ENCODE measurements around the gene ZNRF3. TPM values are rescaled to one million over a fixed set of nuclear protein-coding genes. Genes with fewer than 3 reads are reported as not detected.

Gene ZNRF3
- total RNA-seq, 2 experiments from 2014 or later = 0.40 to 0.58 TPM

GRCh38 chr22:28962042-28962554 is 78.7 kb downstream of the ZNRF3 start:
- H3K27me3 Mint-ChIP-seq = peaks cover 79% of the 10 kb centered on the region
- no peak overlapping the region for H3K27ac Mint-ChIP-seq
- no peaks in the 10 kb centered on the region for H3K36me3 Mint-ChIP-seq (ENCODE audit: low read depth)
- DNase-seq = no peak
- H3K4me3 Mint-ChIP-seq = no peak overlapping the region
- ChIA-PET CTCF (no interaction called here), POLR2A (no interaction called here)
- H3K4me1 Mint-ChIP-seq = no peaks in the 10 kb centered on the region
- H3K9me3 Mint-ChIP-seq = no peaks in the 10 kb centered on the region

- POLR2A ChIA-PET = no interaction called here
- H3K27me3 Mint-ChIP-seq = peaks cover 69% of the 10 kb centered on the region
- no peaks in the 10 kb centered on the region for H3K4me1 Mint-ChIP-seq
- H3K36me3 Mint-ChIP-seq (ENCODE audit: low read depth) = no peaks in the 10 kb centered on the region
- H3K4me3 Mint-ChIP-seq = no peak overlapping the region
- H3K27ac Mint-ChIP-seq = no peak overlapping the region
- CTCF ChIA-PET = no interaction called here
- DNase-seq = no peak
- H3K9me3 Mint-ChIP-seq = no peaks in the 10 kb centered on the region
These were observed 80.0 kb downstream of the ZNRF3 start for GRCh38 chr22:28963362-28963761.

GRCh38 chr22:28967163-28967665 is 83.8 kb downstream of the ZNRF3 start:
- no peak overlapping the region for H3K4me3 Mint-ChIP-seq
- H3K27me3 Mint-ChIP-seq = peaks cover 56% of the 10 kb centered on the region
- ChIA-PET POLR2A (no interaction called here), CTCF (no interaction called here)
- no peaks in the 10 kb centered on the region for H3K4me1 Mint-ChIP-seq
- H3K36me3 Mint-ChIP-seq (ENCODE audit: low read depth) = no peaks in the 10 kb centered on the region
- H3K27ac Mint-ChIP-seq = no peak overlapping the region
- DNase-seq = no peak
- no peaks in the 10 kb centered on the region for H3K9me3 Mint-ChIP-seq

GRCh38 chr22:28967969-28968368 is 84.6 kb downstream of the ZNRF3 start:
- ChIA-PET POLR2A (no interaction called here), CTCF (no interaction called here)
- H3K27ac Mint-ChIP-seq = no peak overlapping the region
- H3K4me3 Mint-ChIP-seq = no peak overlapping the region
- H3K4me1 Mint-ChIP-seq = no peaks in the 10 kb centered on the region
- no peaks in the 10 kb centered on the region for H3K9me3 Mint-ChIP-seq
- no peak for DNase-seq
- no peaks in the 10 kb centered on the region for H3K36me3 Mint-ChIP-seq (ENCODE audit: low read depth)
- peaks cover 51% of the 10 kb centered on the region for H3K27me3 Mint-ChIP-seq

- Mint-ChIP-seq H3K27ac (no peak overlapping the region), H3K27me3 (peaks cover 41% of the 10 kb centered on the region), H3K4me1 (no peaks in the 10 kb centered on the region), H3K4me3 (no peak overlapping the region), H3K36me3 (ENCODE audit: low read depth) (no peaks in the 10 kb centered on the region), H3K9me3 (no peaks in the 10 kb centered on the region)
- ChIA-PET CTCF (no interaction called here), POLR2A (no interaction called here)
- no peak for DNase-seq
These were observed 86.2 kb downstream of the ZNRF3 start for GRCh38 chr22:28969401-28970168.

- no peak for DNase-seq
- H3K9me3 Mint-ChIP-seq = no peaks in the 10 kb centered on the region
- H3K4me1 Mint-ChIP-seq = no peaks in the 10 kb centered on the region
- POLR2A ChIA-PET = no interaction called here
- CTCF ChIA-PET = no interaction called here
- no peaks in the 10 kb centered on the region for H3K36me3 Mint-ChIP-seq (ENCODE audit: low read depth)
- peaks cover 49% of the 10 kb centered on the region for H3K27me3 Mint-ChIP-seq
- H3K27ac Mint-ChIP-seq = no peak overlapping the region
- no peak overlapping the region for H3K4me3 Mint-ChIP-seq
These were observed 90.0 kb downstream of the ZNRF3 start for GRCh38 chr22:28973352-28973751.

- POLR2A ChIA-PET = no interaction called here
- no peaks in the 10 kb centered on the region for H3K9me3 Mint-ChIP-seq
- no peak overlapping the region for H3K4me3 Mint-ChIP-seq
- CTCF ChIA-PET = no interaction called here
- no peaks in the 10 kb centered on the region for H3K36me3 Mint-ChIP-seq (ENCODE audit: low read depth)
- H3K27ac Mint-ChIP-seq = no peak overlapping the region
- H3K27me3 Mint-ChIP-seq = peaks cover 48% of the 10 kb centered on the region
- no peaks in the 10 kb centered on the region for H3K4me1 Mint-ChIP-seq
- DNase-seq = no peak
These were observed 93.7 kb downstream of the ZNRF3 start for GRCh38 chr22:28977060-28977459.

GRCh38 chr22:28977481-28977971 is 94.2 kb downstream of the ZNRF3 start:
- CTCF ChIA-PET = no interaction called here
- H3K4me3 Mint-ChIP-seq = no peak overlapping the region
- H3K27me3 Mint-ChIP-seq = peaks cover 44% of the 10 kb centered on the region
- no peaks in the 10 kb centered on the region for H3K9me3 Mint-ChIP-seq
- DNase-seq = no peak
- POLR2A ChIA-PET = no interaction called here
- no peaks in the 10 kb centered on the region for H3K36me3 Mint-ChIP-seq (ENCODE audit: low read depth)
- no peaks in the 10 kb centered on the region for H3K4me1 Mint-ChIP-seq
- no peak overlapping the region for H3K27ac Mint-ChIP-seq

GRCh38 chr22:28978158-28978557 is 94.8 kb downstream of the ZNRF3 start:
- H3K4me1 Mint-ChIP-seq = no peaks in the 10 kb centered on the region
- no peak overlapping the region for H3K4me3 Mint-ChIP-seq
- H3K27ac Mint-ChIP-seq = no peak overlapping the region
- H3K27me3 Mint-ChIP-seq = peaks cover 44% of the 10 kb centered on the region
- no peaks in the 10 kb centered on the region for H3K36me3 Mint-ChIP-seq (ENCODE audit: low read depth)
- CTCF ChIA-PET = no interaction called here
- POLR2A ChIA-PET = no interaction called here
- no peaks in the 10 kb centered on the region for H3K9me3 Mint-ChIP-seq
- DNase-seq = no peak

- POLR2A ChIA-PET = no interaction called here
- H3K4me1 Mint-ChIP-seq = no peaks in the 10 kb centered on the region
- H3K36me3 Mint-ChIP-seq (ENCODE audit: low read depth) = no peaks in the 10 kb centered on the region
- CTCF ChIA-PET = no interaction called here
- no peak overlapping the region for H3K27ac Mint-ChIP-seq
- peaks cover 42% of the 10 kb centered on the region for H3K27me3 Mint-ChIP-seq
- no peak for DNase-seq
- H3K4me3 Mint-ChIP-seq = no peak overlapping the region
- H3K9me3 Mint-ChIP-seq = no peaks in the 10 kb centered on the region
These were observed 95.8 kb downstream of the ZNRF3 start for GRCh38 chr22:28978863-28979796.

- Mint-ChIP-seq H3K36me3 (ENCODE audit: low read depth) (no peaks in the 10 kb centered on the region), H3K4me1 (no peaks in the 10 kb centered on the region), H3K4me3 (no peak overlapping the region), H3K27me3 (peaks cover 45% of the 10 kb centered on the region), H3K27ac (no peak overlapping the region), H3K9me3 (no peaks in the 10 kb centered on the region)
- POLR2A ChIA-PET = no interaction called here
- CTCF ChIA-PET = no interaction called here
- DNase-seq = no peak
These were observed 97.0 kb downstream of the ZNRF3 start for GRCh38 chr22:28980326-28980725.

- Mint-ChIP-seq H3K4me3 (no peak overlapping the region), H3K36me3 (ENCODE audit: low read depth) (no peaks in the 10 kb centered on the region), H3K27ac (no peak overlapping the region), H3K27me3 (peaks cover 38% of the 10 kb centered on the region), H3K9me3 (peaks cover 2% of the 10 kb centered on the region), H3K4me1 (no peaks in the 10 kb centered on the region)
- ChIA-PET POLR2A (no interaction called here), CTCF (no interaction called here)
- DNase-seq = no peak
These were observed 98.6 kb downstream of the ZNRF3 start for GRCh38 chr22:28981818-28982499.

GRCh38 chr22:28983190-28983589 is 99.8 kb downstream of the ZNRF3 start:
- no peaks in the 10 kb centered on the region for H3K36me3 Mint-ChIP-seq (ENCODE audit: low read depth)
- ChIA-PET POLR2A (no interaction called here), CTCF (no interaction called here)
- no peaks in the 10 kb centered on the region for H3K4me1 Mint-ChIP-seq
- H3K4me3 Mint-ChIP-seq = no peak overlapping the region
- peaks cover 27% of the 10 kb centered on the region for H3K27me3 Mint-ChIP-seq
- H3K27ac Mint-ChIP-seq = no peak overlapping the region
- no peak for DNase-seq
- peaks cover 2% of the 10 kb centered on the region for H3K9me3 Mint-ChIP-seq
